Panc1 (cell line): ENCODE data around the gene KAT6B. TPM values are rescaled to one million over a fixed set of nuclear protein-coding genes. Genes with fewer than 3 reads are reported as not detected.
A peak's percentile ranks its signal among the peaks of the same experiment; 100 is the strongest.

Experiments used
- ATAC-seq: fragments of 200-7000 bp; cut with Tn5 transposase; 2 replicates; pipeline ENCODE4 v1.9.1; 2020; ENCODE audit warnings: mild to moderate bottlenecking, moderate library complexity
- BruUV-seq: library from RNA; stranded (reverse); fragments of 400-500 nt; replicated peaks from 2 replicates; lab custom pipeline; 2021; lab: Mats Ljungman, UMichigan
- CTCF ChIA-PET: fragments of 300-600 bp; sonication (Branson Sonifier 250); formaldehyde crosslinking; loops from one replicate; lab custom pipeline; 2022; ENCODE audit warnings: antibody characterized with exemption; lab: Charles Lee
- POLR2A ChIA-PET: fragments of 300-600 bp; sonication (Branson Sonifier 250); formaldehyde crosslinking; loops from one replicate; lab custom pipeline; 2022; ENCODE audit warnings: antibody characterized with exemption; lab: Charles Lee
- DNase-seq: peaks from one replicate; pipeline ENCODE4 v3.0.0-alpha.2; 2010; ENCODE audit warnings: low read depth, low spot score
- H3K27ac ChIP-seq: 2 replicates; pipeline ENCODE4 v1.5.1; 2011; ENCODE audit warnings: mild to moderate bottlenecking, low read length, inconsistent platforms
- H3K27me3 ChIP-seq: fragments of 200-500 bp; sonication (Bioruptor generic); 2 replicates; pipeline ENCODE4 v1.6.0; 2014; ENCODE audit warnings: low read length, inconsistent platforms; ENCODE audit not compliant: control insufficient read depth, insufficient read depth
- H3K36me3 ChIP-seq: fragments of 200-500 bp; sonication (Bioruptor generic); 2 replicates; pipeline ENCODE4 v1.5.1; 2014; ENCODE audit warnings: inconsistent platforms, mild to moderate bottlenecking, low read length, moderate library complexity; ENCODE audit not compliant: control insufficient read depth, insufficient read depth
- H3K4me1 ChIP-seq: 2 replicates; pipeline ENCODE4 v1.5.1; 2011; ENCODE audit warnings: inconsistent platforms, mild to moderate bottlenecking, low read length, moderate library complexity; ENCODE audit not compliant: control insufficient read depth, insufficient read depth
- H3K4me3 ChIP-seq, 2 experiments: 2 replicates each; pipeline ENCODE4 v1.5.1; 2011 to 2012; ENCODE audit warnings: low read depth in 2 of 2, low read length in 2 of 2, mild to moderate bottlenecking in 2 of 2, inconsistent platforms in 1 of 2, moderate library complexity in 1 of 2
- H3K9me3 ChIP-seq: fragments of 200-500 bp; sonication (Bioruptor generic); 2 replicates; pipeline ENCODE4 v1.5.1; 2014; ENCODE audit warnings: low read depth, mild to moderate bottlenecking, inconsistent platforms, low read length, moderate library complexity; ENCODE audit not compliant: control insufficient read depth, insufficient read depth
- CTCF ChIP-seq: fragments of 450-650 bp; IDR thresholded peaks from 2 replicates; pipeline ENCODE4 v1.5.1; 2017; ENCODE audit warnings: mild to moderate bottlenecking
- POLR2AphosphoS5 ChIP-seq: IDR thresholded peaks from 2 replicates; pipeline ENCODE4 v1.6.1; 2012; ENCODE audit warnings: mild to moderate bottlenecking, low read depth, low read length, moderate library complexity
- REST ChIP-seq, 2 experiments: IDR thresholded peaks; 2 replicates each; pipeline ENCODE4 v1.6.1; 2011 to 2012; ENCODE audit warnings: low read depth in 2 of 2, control low read depth in 1 of 2, low read length in 1 of 2, mild to moderate bottlenecking in 1 of 2, moderate library complexity in 1 of 2; ENCODE audit not compliant: insufficient read depth in 1 of 2
- SIN3A ChIP-seq: IDR thresholded peaks from 2 replicates; pipeline ENCODE4 v1.6.1; 2012; ENCODE audit warnings: low read depth, mild to moderate bottlenecking, low read length, moderate library complexity, borderline replicate concordance; ENCODE audit not compliant: insufficient read depth
- TCF7L2 ChIP-seq: IDR thresholded peaks from 2 replicates; pipeline ENCODE4 v1.6.1; 2011; ENCODE audit warnings: mild to moderate bottlenecking, low read depth, low read length, inconsistent platforms
- in situ Hi-C: cut with HindIII; loops from 2 replicates; pipeline ENCODE4 v1.10.0; 2016; ENCODE audit warnings: low sequenced_read_pairs, low pct_unique_long_range_greater_than_20kb
- intact Hi-C: fragments of 100-400 bp; cut with micrococcal nuclease; formaldehyde crosslinking; loops from one replicate; pipeline ENCODE4 v1.10.0; 2022; ENCODE audit not compliant: unreplicated experiment
- total RNA-seq: library from RNA; stranded (reverse); gene quantifications from one replicate; pipeline ENCODE4 v1.2.1, GENCODE V29; 2021; ENCODE audit not compliant: unreplicated experiment

The KAT6B gene
- total RNA-seq, 1 experiment from 2014 or later, result 31.1 TPM

DNA sequence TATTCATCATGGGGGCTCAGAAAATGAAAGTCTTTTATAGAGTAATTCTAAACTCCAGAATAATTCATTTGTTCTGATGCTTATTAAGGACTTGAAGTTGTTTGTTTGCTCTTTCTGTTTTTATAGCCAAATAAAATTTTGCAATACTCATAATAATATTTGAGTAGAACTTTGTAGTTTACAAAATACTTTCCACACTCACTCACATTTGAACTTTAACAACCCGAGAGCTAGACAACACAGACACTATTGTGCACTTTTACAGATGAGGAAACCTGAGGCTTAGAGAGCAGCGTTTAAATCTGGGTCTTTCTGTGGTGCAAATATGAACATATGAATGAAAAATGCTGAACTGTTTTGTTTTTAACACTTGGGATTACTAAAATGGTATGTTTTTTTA is 126.8 kb downstream of the KAT6B start:
- no peak for ATAC-seq
- H3K27me3 ChIP-seq, result no peaks in the 10 kb centered on the region
- H3K4me1 ChIP-seq, result peaks cover 14% of the 10 kb centered on the region
- no peaks in the 10 kb centered on the region for H3K36me3 ChIP-seq
- CTCF ChIA-PET, result no interaction called here
- DNase-seq, result no peak
- POLR2A ChIA-PET, result no interaction called here
- intact Hi-C loops (no loop called here), in situ Hi-C loops (no loop called here)
- TF ChIP-seq TCF7L2 (peak; percentile 64; the same call in 1 of the 2 replicates), REST (IDR thresholded peaks at IDR 0.05; ENCODE audit: insufficient read depth in 1 of 2, low read depth in 2 of 2, low read length in 1 of 2) (no peak)
- BruUV-seq, result no TSS peak
- no peaks in the 10 kb centered on the region for H3K9me3 ChIP-seq
- H3K4me3 ChIP-seq, result no peak overlapping the region
- H3K27ac ChIP-seq, result no peak overlapping the region

- TF ChIP-seq POLR2AphosphoS5 (no peak), TCF7L2 (no peak), CTCF (no peak), SIN3A (no peak), REST (IDR thresholded peaks at IDR 0.05; ENCODE audit: insufficient read depth in 1 of 2, low read depth in 2 of 2, low read length in 1 of 2) (no peak)
- BruUV-seq, result no TSS peak
- POLR2A ChIA-PET, result no interaction called here
- no peaks in the 10 kb centered on the region for H3K9me3 ChIP-seq
- H3K4me1 ChIP-seq, result peaks cover 6% of the 10 kb centered on the region; the same call in 1 of the 2 replicates
- no peaks in the 10 kb centered on the region for H3K27me3 ChIP-seq
- CTCF ChIA-PET, result no interaction called here
- in situ Hi-C loops (no loop called here), intact Hi-C loops (no loop called here)
- no peak overlapping the region for H3K4me3 ChIP-seq
- no peak for ATAC-seq
- H3K27ac ChIP-seq, result no peak overlapping the region
- DNase-seq, result no peak
- no peaks in the 10 kb centered on the region for H3K36me3 ChIP-seq
Measured at GRCh38 chr10:74955796-74956195, 129.4 kb downstream of the KAT6B start.
